ENCODE results near the gene TTC33. TPM values are rescaled to one million over a fixed set of nuclear protein-coding genes. Genes with fewer than 3 reads are reported as not detected.

Gene TTC33
- total RNA-seq, 1 donor from 2014 or later = 9.7 TPM

- H3K36me3 ChIP-seq (ENCODE audit: control insufficient read depth, insufficient read depth, low read length) = no peaks in the 10 kb centered on the region
- TF ChIP-seq CTCF (IDR thresholded peaks at IDR 0.05; ENCODE audit: insufficient read depth, low read length, severe bottlenecking) = no peak
Measured at GRCh38 chr5:40614923-40615585, 140.7 kb downstream of the TTC33 start.

GRCh38 chr5:40614466-40614865 lies 141.3 kb downstream of the TTC33 start:
- no peak for DNase-seq (ENCODE audit: low read depth)
- H3K27me3 ChIP-seq (ENCODE audit: control insufficient read depth, insufficient read depth, low read length) = no peaks in the 10 kb centered on the region
- no peak for FAIRE-seq
- no peak overlapping the region for H3K4me3 ChIP-seq (ENCODE audit: low read depth, low read length)
- H3K36me3 ChIP-seq (ENCODE audit: control insufficient read depth, insufficient read depth, low read length) = no peaks in the 10 kb centered on the region
- no peak for TF ChIP-seq CTCF (IDR thresholded peaks at IDR 0.05; ENCODE audit: insufficient read depth, low read length, severe bottlenecking)

More at GRCh38 chr5:40614923-40615585, 140.7 kb downstream of the TTC33 start:
- Histone ChIP-seq H3K27me3 (ENCODE audit: control insufficient read depth, insufficient read depth, low read length) (no peaks in the 10 kb centered on the region), H3K4me3 (ENCODE audit: low read depth, low read length) (no peak overlapping the region)
- no peak for FAIRE-seq
- no peak for DNase-seq (ENCODE audit: low read depth)

GRCh38 chr5:40607202-40607601 lies 148.6 kb downstream of the TTC33 start:
- FAIRE-seq = no peak
- TF ChIP-seq CTCF (IDR thresholded peaks at IDR 0.05; ENCODE audit: insufficient read depth, low read length, severe bottlenecking) = no peak
- H3K36me3 ChIP-seq (ENCODE audit: control insufficient read depth, insufficient read depth, low read length) = no peaks in the 10 kb centered on the region

GRCh38 chr5:40606077-40606765 lies 149.5 kb downstream of the TTC33 start:
- no peak for TF ChIP-seq CTCF (IDR thresholded peaks at IDR 0.05; ENCODE audit: insufficient read depth, low read length, severe bottlenecking)
- Histone ChIP-seq H3K4me3 (ENCODE audit: low read depth, low read length) (no peak overlapping the region), H3K27me3 (ENCODE audit: control insufficient read depth, insufficient read depth, low read length) (no peaks in the 10 kb centered on the region), H3K36me3 (ENCODE audit: control insufficient read depth, insufficient read depth, low read length) (no peaks in the 10 kb centered on the region)
- DNase-seq (ENCODE audit: low read depth) (no peak), FAIRE-seq (no peak)

More at GRCh38 chr5:40607202-40607601, 148.6 kb downstream of the TTC33 start:
- H3K4me3 ChIP-seq (ENCODE audit: low read depth, low read length) = no peak overlapping the region
- DNase-seq (ENCODE audit: low read depth) = no peak
- no peaks in the 10 kb centered on the region for H3K27me3 ChIP-seq (ENCODE audit: control insufficient read depth, insufficient read depth, low read length)

GRCh38 chr5:40605295-40605958 lies 150.3 kb downstream of the TTC33 start:
- DNase-seq (ENCODE audit: low read depth) = peak; percentile 76

More at GRCh38 chr5:40605295-40605958, 150.3 kb downstream of the TTC33 start:
- no peaks in the 10 kb centered on the region for H3K27me3 ChIP-seq (ENCODE audit: control insufficient read depth, insufficient read depth, low read length)
- TF ChIP-seq CTCF (IDR thresholded peaks at IDR 0.05; ENCODE audit: insufficient read depth, low read length, severe bottlenecking) = no peak
- no peak overlapping the region for H3K4me3 ChIP-seq (ENCODE audit: low read depth, low read length)
- no peaks in the 10 kb centered on the region for H3K36me3 ChIP-seq (ENCODE audit: control insufficient read depth, insufficient read depth, low read length)
- FAIRE-seq = no peak

All from bronchial epithelial cell (primary cell).